Loucy (cell line): ENCODE data around the gene EPHA8.

Experiments used
- H2AFZ ChIP-seq: fragments of 200-600 bp; sonication (generic); 2 replicates; pipeline ENCODE4 v1.6.0; 2016; ENCODE audit warnings: antibody characterized with exemption, mild to moderate bottlenecking, low read length, moderate library complexity
- H3F3A ChIP-seq: fragments of 200-600 bp; 2 replicates; pipeline ENCODE4 v1.6.0; 2016; ENCODE audit warnings: antibody characterized with exemption, low read depth, mild to moderate bottlenecking
- H3K27me3 ChIP-seq: fragments of 200-600 bp; sonication (generic); 2 replicates; pipeline ENCODE4 v1.6.1; 2014; ENCODE audit warnings: low read length, mild to moderate bottlenecking; ENCODE audit not compliant: insufficient read depth, poor library complexity, severe bottlenecking
- H3K36me3 ChIP-seq: fragments of 200-600 bp; sonication (generic); 2 replicates; pipeline ENCODE4 v1.6.1; 2016; ENCODE audit warnings: low read length; ENCODE audit not compliant: insufficient read depth
- H3K4me1 ChIP-seq: fragments of 200-600 bp; sonication (generic); 2 replicates; pipeline ENCODE4 v1.5.1; 2014; ENCODE audit warnings: low read length, mild to moderate bottlenecking; ENCODE audit not compliant: insufficient read depth, poor library complexity, severe bottlenecking
- H3K4me2 ChIP-seq: fragments of 200-600 bp; sonication (generic); 2 replicates; pipeline ENCODE4 v1.6.0; 2014; ENCODE audit warnings: antibody characterized with exemption, low read length, low read depth, mild to moderate bottlenecking; ENCODE audit not compliant: poor library complexity, severe bottlenecking
- H3K4me3 ChIP-seq: fragments of 200-600 bp; sonication (generic); 2 replicates; pipeline ENCODE4 v1.5.1; 2014; ENCODE audit warnings: low read length, mild to moderate bottlenecking, mixed read lengths; ENCODE audit not compliant: poor library complexity, severe bottlenecking
- H3K79me2 ChIP-seq: fragments of 200-600 bp; sonication (generic); 2 replicates; pipeline ENCODE4 v1.6.1; 2014; ENCODE audit warnings: low read length; ENCODE audit not compliant: insufficient read depth
- H3K9ac ChIP-seq: fragments of 200-600 bp; sonication (generic); 2 replicates; pipeline ENCODE4 v1.6.0; 2014; ENCODE audit warnings: mild to moderate bottlenecking, low read depth, low read length, moderate library complexity; ENCODE audit not compliant: poor library complexity, severe bottlenecking
- H3K9me2 ChIP-seq: fragments of 200-600 bp; sonication (generic); replicated peaks from 2 replicates; pipeline ENCODE4 v1.6.1; 2016; ENCODE audit warnings: low read depth, low read length, mixed read lengths
- H3K9me3 ChIP-seq: fragments of 200-600 bp; sonication (generic); 2 replicates; pipeline ENCODE4 v1.6.1; 2014; ENCODE audit warnings: mild to moderate bottlenecking, antibody characterized with exemption, low read length, low read depth; ENCODE audit not compliant: insufficient read depth
- H4K20me1 ChIP-seq: fragments of 200-600 bp; sonication (generic); 2 replicates; pipeline ENCODE4 v1.6.0; 2014; ENCODE audit warnings: antibody characterized with exemption, low read length, mild to moderate bottlenecking; ENCODE audit not compliant: insufficient read depth, poor library complexity, severe bottlenecking
- EZH2phosphoT487 ChIP-seq: fragments of 200-600 bp; IDR thresholded peaks from 2 replicates; pipeline ENCODE4 v1.6.1; 2018; ENCODE audit warnings: antibody characterized with exemption, mild to moderate bottlenecking, moderate library complexity, borderline replicate concordance
- TF ChIP-seq, protein P1 (sequence below): fragments of 200-600 bp; sonication (generic); conservative IDR thresholded peaks from 2 replicates; pipeline ENCODE4 v1.5.1; 2014; ENCODE audit warnings: mild to moderate bottlenecking, antibody characterized with exemption, low read length

The EPHA8 gene

DNA sequence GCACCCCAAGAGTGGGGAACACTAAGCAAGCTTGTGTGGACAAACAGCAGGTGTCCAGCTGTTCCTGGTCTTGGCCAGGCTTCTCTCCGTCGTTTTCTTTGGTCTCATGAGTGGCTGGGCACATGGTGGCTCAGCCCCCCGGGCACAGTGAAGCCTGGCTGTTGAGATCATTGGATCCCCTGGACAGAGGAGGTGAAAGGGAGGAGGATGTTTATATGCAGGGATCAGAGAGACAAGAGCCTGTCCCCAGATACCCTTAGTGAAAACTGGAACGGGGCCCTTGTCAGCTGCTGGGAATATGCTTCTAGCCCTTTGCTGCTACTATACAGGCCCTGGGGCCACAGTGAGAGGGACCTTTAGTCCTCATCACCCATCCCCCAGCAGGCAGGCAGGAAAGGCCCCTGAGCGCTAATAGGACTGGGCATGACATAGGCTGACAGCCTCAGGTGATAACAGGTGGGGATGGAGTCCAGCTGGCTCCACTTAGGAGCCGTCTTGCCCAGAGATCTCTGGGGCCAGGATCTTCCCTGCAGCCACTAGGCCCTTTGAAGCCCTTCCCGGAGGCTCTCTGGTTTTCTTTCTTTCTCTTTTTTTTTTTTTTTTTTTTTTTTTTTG, 16.4 kb downstream of the EPHA8 start:
- no peak overlapping the region for H3K9ac ChIP-seq
- H3K4me3 ChIP-seq = no peak overlapping the region
- H3K27me3 ChIP-seq = no peaks in the 10 kb centered on the region
- H4K20me1 ChIP-seq = no peaks in the 10 kb centered on the region
- H3K36me3 ChIP-seq = no peaks in the 10 kb centered on the region
- peaks cover 17% of the 10 kb centered on the region for H3F3A ChIP-seq
- no peak overlapping the region for H2AFZ ChIP-seq
- H3K4me1 ChIP-seq = no peaks in the 10 kb centered on the region
- TF ChIP-seq EZH2phosphoT487 = no peak
- TF ChIP-seq, protein P1, sequence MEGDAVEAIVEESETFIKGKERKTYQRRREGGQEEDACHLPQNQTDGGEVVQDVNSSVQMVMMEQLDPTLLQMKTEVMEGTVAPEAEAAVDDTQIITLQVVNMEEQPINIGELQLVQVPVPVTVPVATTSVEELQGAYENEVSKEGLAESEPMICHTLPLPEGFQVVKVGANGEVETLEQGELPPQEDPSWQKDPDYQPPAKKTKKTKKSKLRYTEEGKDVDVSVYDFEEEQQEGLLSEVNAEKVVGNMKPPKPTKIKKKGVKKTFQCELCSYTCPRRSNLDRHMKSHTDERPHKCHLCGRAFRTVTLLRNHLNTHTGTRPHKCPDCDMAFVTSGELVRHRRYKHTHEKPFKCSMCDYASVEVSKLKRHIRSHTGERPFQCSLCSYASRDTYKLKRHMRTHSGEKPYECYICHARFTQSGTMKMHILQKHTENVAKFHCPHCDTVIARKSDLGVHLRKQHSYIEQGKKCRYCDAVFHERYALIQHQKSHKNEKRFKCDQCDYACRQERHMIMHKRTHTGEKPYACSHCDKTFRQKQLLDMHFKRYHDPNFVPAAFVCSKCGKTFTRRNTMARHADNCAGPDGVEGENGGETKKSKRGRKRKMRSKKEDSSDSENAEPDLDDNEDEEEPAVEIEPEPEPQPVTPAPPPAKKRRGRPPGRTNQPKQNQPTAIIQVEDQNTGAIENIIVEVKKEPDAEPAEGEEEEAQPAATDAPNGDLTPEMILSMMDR = no peak
- no peaks in the 10 kb centered on the region for H3K79me2 ChIP-seq
- no peaks in the 10 kb centered on the region; the same call in 1 of the 2 replicates for H3K9me3 ChIP-seq
- H3K4me2 ChIP-seq = no peak overlapping the region
- H3K9me2 ChIP-seq = no peaks in the 10 kb centered on the region

DNA sequence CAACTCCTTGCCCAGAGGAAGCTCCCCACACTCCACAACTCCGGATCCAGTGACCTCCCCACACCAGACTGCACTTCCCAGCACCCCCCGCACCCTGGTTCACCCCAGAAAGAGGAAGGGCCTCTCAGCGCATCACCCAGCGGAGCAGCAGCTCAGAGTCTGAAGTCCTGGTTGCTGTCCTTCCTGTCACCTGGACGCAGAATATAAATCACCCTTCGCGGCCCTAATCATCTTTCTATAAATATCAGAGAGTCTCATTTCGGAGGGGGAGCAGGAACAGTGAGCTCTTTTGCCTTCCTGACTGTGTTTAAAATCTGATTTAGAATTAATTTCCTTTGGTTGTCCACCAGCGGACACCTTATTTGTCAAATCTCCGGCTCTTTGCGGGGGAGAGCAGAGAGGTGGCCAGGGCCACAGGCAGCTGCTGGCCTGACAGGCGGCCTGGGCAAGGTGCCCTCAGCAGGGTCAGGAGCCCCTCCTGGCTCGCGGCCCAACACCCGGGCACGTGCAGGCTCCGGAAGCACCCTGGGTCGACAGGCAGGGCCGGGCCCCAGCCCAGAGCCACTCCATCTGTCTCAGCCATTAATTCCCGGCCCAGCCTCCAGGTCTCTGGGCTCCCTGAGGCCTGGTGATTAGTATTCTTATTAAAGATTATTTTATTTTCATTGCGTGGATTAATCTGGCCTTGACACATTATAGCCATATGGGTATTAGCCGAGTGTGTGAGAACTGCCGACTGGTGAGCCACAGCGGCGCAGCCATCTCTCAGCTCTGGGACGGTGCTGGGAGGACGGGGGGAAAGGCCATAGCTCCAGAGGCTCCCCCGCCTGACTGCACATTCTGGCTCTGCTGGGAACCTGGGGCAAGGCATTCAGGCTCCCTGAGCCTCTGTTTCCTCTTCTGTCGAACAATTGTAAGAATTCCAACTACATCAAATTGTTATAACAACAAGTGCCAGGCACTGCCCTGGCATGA, 19.7 kb downstream of the EPHA8 start:
- Histone ChIP-seq H2AFZ (no peak overlapping the region), H3F3A (peaks cover 15% of the 10 kb centered on the region), H3K9me3 (no peaks in the 10 kb centered on the region; the same call in 1 of the 2 replicates), H3K79me2 (no peaks in the 10 kb centered on the region), H3K9me2 (no peaks in the 10 kb centered on the region), H3K27me3 (no peaks in the 10 kb centered on the region), H3K36me3 (no peaks in the 10 kb centered on the region), H4K20me1 (no peaks in the 10 kb centered on the region), H3K9ac (no peak overlapping the region), H3K4me3 (no peak overlapping the region), H3K4me1 (no peaks in the 10 kb centered on the region), H3K4me2 (no peak overlapping the region)
- TF ChIP-seq, protein P1 = no peak
- TF ChIP-seq EZH2phosphoT487 = no peak

DNA sequence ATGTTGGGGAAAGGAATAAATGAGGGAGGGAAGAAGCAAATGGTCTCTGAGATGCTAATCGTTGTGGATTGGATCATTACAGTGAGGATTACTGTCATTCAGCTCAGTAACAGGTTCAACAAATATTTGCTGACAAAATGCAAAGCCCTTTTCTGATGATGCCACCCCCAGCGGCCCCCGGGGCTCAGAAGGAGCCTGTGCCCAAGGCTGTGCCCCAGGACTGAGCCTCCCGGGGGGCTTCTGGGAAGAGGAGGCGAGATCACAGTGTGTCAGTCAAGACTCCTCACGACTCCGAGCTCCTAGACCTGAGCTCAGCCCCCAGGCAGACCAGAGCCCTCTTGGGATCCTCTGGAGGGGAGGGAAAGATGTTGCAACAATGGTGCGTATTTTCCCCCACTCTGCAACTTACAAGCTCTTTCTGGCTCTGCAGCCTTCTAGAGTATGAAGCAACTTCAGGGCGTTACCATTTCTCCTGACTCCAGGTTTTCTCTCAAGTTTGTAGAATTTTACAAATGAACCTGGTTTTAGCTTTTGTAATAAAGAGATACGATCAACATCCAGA, 20.8 kb downstream of the EPHA8 start:
- no peak for TF ChIP-seq EZH2phosphoT487
- H3F3A ChIP-seq = peaks cover 4% of the 10 kb centered on the region; the same call in 1 of the 2 replicates
- H3K9me2 ChIP-seq = no peaks in the 10 kb centered on the region
- no peaks in the 10 kb centered on the region for H3K9me3 ChIP-seq
- H3K27me3 ChIP-seq = no peaks in the 10 kb centered on the region
- no peak overlapping the region for H3K4me3 ChIP-seq
- H4K20me1 ChIP-seq = no peaks in the 10 kb centered on the region
- no peaks in the 10 kb centered on the region for H3K79me2 ChIP-seq
- H2AFZ ChIP-seq = no peak overlapping the region
- no peak overlapping the region for H3K9ac ChIP-seq
- no peak overlapping the region for H3K4me2 ChIP-seq
- H3K36me3 ChIP-seq = no peaks in the 10 kb centered on the region
- H3K4me1 ChIP-seq = no peaks in the 10 kb centered on the region
